GM20000 (cell line): ENCODE data around the gene CMTM7.
A peak's percentile ranks its signal among the peaks of the same experiment; 100 is the strongest.

Experiments
- DNase-seq: peaks from one replicate; pipeline ENCODE4 v3.0.0; 2012; ENCODE audit warnings: low spot score
- CTCF ChIP-seq: IDR thresholded peaks from 2 replicates; pipeline ENCODE4 v1.5.1; 2012; ENCODE audit warnings: mild to moderate bottlenecking, control low read depth; ENCODE audit errors: extremely low read depth, missing control alignments

Gene CMTM7

GRCh38 chr3:32359766-32360492, 31.7 kb upstream of the CMTM7 start:
- DNase-seq: no peak
- no peak for TF ChIP-seq CTCF

GRCh38 chr3:32360493-32360827, 31.2 kb upstream of the CMTM7 start:
- DNase-seq: no peak
- TF ChIP-seq CTCF: no peak

GRCh38 chr3:32366638-32367397, 24.8 kb upstream of the CMTM7 start:
- DNase-seq: peak; percentile 12
- TF ChIP-seq CTCF: no peak

- no peak for TF ChIP-seq CTCF
- DNase-seq: no peak
Measured at GRCh38 chr3:32367442-32367841, 24.2 kb upstream of the CMTM7 start.

- TF ChIP-seq CTCF: no peak
Measured at GRCh38 chr3:32371461-32372212, 20.0 kb upstream of the CMTM7 start.

GRCh38 chr3:32372213-32372490, 19.5 kb upstream of the CMTM7 start:
- no peak for DNase-seq
- TF ChIP-seq CTCF: no peak

More at GRCh38 chr3:32371461-32372212, 20.0 kb upstream of the CMTM7 start:
- DNase-seq: no peak

- DNase-seq: no peak
- TF ChIP-seq CTCF: no peak
Measured at GRCh38 chr3:32373276-32373675, 18.4 kb upstream of the CMTM7 start.
